A549 (cell line): ENCODE measurements around the gene MS4A2.

Source experiments
- CTCF ChIP-seq: fragments of >200 bp; sonication (Bioruptor Twin); formaldehyde crosslinking; IDR thresholded peaks from 3 replicates; pipeline ENCODE4 v1.5.1; 2016
- FOSB ChIP-seq: fragments of 250-450 bp; sonication (Bioruptor Pico); IDR thresholded peaks from 2 replicates; pipeline ENCODE4 v1.5.0; 2020; ENCODE audit warnings: mild to moderate bottlenecking, moderate library complexity
- FOSL2 ChIP-seq, 2 experiments: fragments of 450-650 bp in 1 of 2; fragments of >200 bp in 1 of 2; sonication (Bioruptor Twin) in 1 of 2; formaldehyde crosslinking; IDR thresholded peaks; 2 replicates each; pipeline versions ENCODE4 v1.5.0 to v1.6.1; 2016 to 2020; ENCODE audit warnings: mild to moderate bottlenecking in 1 of 2, moderate library complexity in 1 of 2
- HMGXB4 ChIP-seq: fragments of 250-450 bp; sonication (Bioruptor Pico); IDR thresholded peaks from 2 replicates; pipeline ENCODE4 v1.5.0; 2021; ENCODE audit warnings: mild to moderate bottlenecking, moderate library complexity, borderline replicate concordance
- HOXB5 ChIP-seq: fragments of 250-450 bp; sonication (Bioruptor Pico); IDR thresholded peaks from 2 replicates; pipeline ENCODE4 v1.5.0; 2020; ENCODE audit warnings: mild to moderate bottlenecking, moderate library complexity
- MAX ChIP-seq: IDR thresholded peaks from 2 replicates; pipeline ENCODE4 v1.6.1; 2012
- POLR2A ChIP-seq: IDR thresholded peaks from 2 replicates; pipeline ENCODE4 v1.6.1; 2012; ENCODE audit warnings: mild to moderate bottlenecking, low read length
- USF2 ChIP-seq: fragments of 450-650 bp; IDR thresholded peaks from 2 replicates; pipeline ENCODE4 v1.6.1; 2014; ENCODE audit warnings: antibody characterized with exemption

- TF ChIP-seq CTCF (no peak), FOSB (CRISPR knock-in tag) (no peak), HMGXB4 (CRISPR knock-in tag) (no peak), POLR2A (no peak), FOSL2 (IDR thresholded peaks at IDR 0.05) (no peak), FOSL2 (CRISPR knock-in tag; IDR thresholded peaks at IDR 0.05) (no peak), MAX (no peak), HOXB5 (CRISPR knock-in tag) (no peak), USF2 (no peak)
These were observed 32.8 kb downstream of the MS4A2 start for GRCh38 chr11:60121264-60121663.
